K562 (cell line): ENCODE measurements around the gene RUNX1. TPM values are rescaled to one million over a fixed set of nuclear protein-coding genes. Genes with fewer than 3 reads are reported as not detected.
A peak's percentile ranks its signal among the peaks of the same experiment; 100 is the strongest.

Source experiments
- ATAC-seq: fragments of 200-7000 bp; cut with Tn5 transposase; 3 replicates; pipeline ENCODE4 v1.9.1; 2020; ENCODE audit warnings: moderate library complexity
- BruUV-seq: library from RNA; stranded (reverse); fragments of 400-500 nt; replicated peaks from 2 replicates; lab custom pipeline; 2021; lab: Mats Ljungman, UMichigan
- CTCF ChIA-PET: fragments of 300-600 bp; formaldehyde crosslinking; extraction: SDS; loops from one replicate; lab custom pipeline; 2021; ENCODE audit warnings: low intra/inter-chr PET ratio; lab: Yijun Ruan, JAX
- POLR2A ChIA-PET: fragments of 300-600, 350-650 bp; sonication (Branson Sonifier 250); formaldehyde crosslinking; extraction: SDS; loops from one replicate; lab custom pipeline; 2021; ENCODE audit warnings: antibody characterized with exemption, inconsistent platforms; lab: Yijun Ruan, JAX
- DNase-seq, 4 experiments: peaks; one replicate each; pipeline versions ENCODE4 v3.0.0 to v3.0.0-alpha.2; 2011 to 2018; ENCODE audit warnings: low spot score in 3 of 4, mixed read lengths in 3 of 4; ENCODE audit errors: extremely low read depth in 1 of 4
- FAIRE-seq: peaks from 2 replicates; lab custom pipeline; 2011; peaks lifted over from hg19 to GRCh38; lab: Jason Lieb, UNC
- H2AFZ ChIP-seq: 2 replicates; pipeline ENCODE4 v1.6.0; 2011; ENCODE audit warnings: low read depth, low read length, control low read depth, inconsistent platforms
- H3K27ac ChIP-seq: fragments of 200-600 bp; 3 replicates; pipeline ENCODE4 v1.8.0; 2011; ENCODE audit warnings: low read depth, mild to moderate bottlenecking, control low read depth, inconsistent platforms, low read length, moderate library complexity, mixed read lengths; ENCODE audit errors: extremely low read depth
- H3K27me3 ChIP-seq, 2 experiments: fragments of 300-600 bp in 1 of 2; 2 replicates in 1 of 2; 3 replicates in 1 of 2; pipeline versions ENCODE4 v1.6.0 to v1.8.0; 2011; ENCODE audit warnings: inconsistent platforms in 2 of 2, low read length in 2 of 2, mild to moderate bottlenecking in 1 of 2, mixed read lengths in 1 of 2, moderate library complexity in 1 of 2; ENCODE audit not compliant: control insufficient read depth in 2 of 2, insufficient read depth in 2 of 2
- H3K36me3 ChIP-seq: fragments of 300-600 bp; 3 replicates; pipeline ENCODE4 v1.8.0; 2011; ENCODE audit warnings: mild to moderate bottlenecking, low read length, inconsistent platforms; ENCODE audit not compliant: control insufficient read depth, insufficient read depth
- H3K4me1 ChIP-seq, 2 experiments: fragments of 200-600 bp in 1 of 2; replicated peaks in 1 of 2; 2 replicates in 1 of 2; 3 replicates in 1 of 2; pipeline versions ENCODE4 v1.5.1 to v1.8.0; 2011; ENCODE audit warnings: inconsistent platforms in 2 of 2, low read length in 2 of 2, mild to moderate bottlenecking in 1 of 2, mixed read lengths in 1 of 2, moderate library complexity in 1 of 2; ENCODE audit not compliant: control insufficient read depth in 2 of 2, insufficient read depth in 2 of 2
- H3K4me2 ChIP-seq: 2 replicates; pipeline ENCODE4 v1.6.1; 2011; ENCODE audit warnings: low read length, control low read depth, inconsistent platforms, mixed read lengths; ENCODE audit not compliant: insufficient read depth
- H3K4me3 ChIP-seq: fragments of 200-600 bp; sonication (generic), shearing (Covaris generic); 2 replicates; pipeline ENCODE4 v1.5.1; 2016; ENCODE audit warnings: control low read depth, inconsistent platforms
- H3K79me2 ChIP-seq: fragments of 200-600 bp; 3 replicates; pipeline ENCODE4 v1.8.0; 2011; ENCODE audit warnings: low read length, inconsistent platforms; ENCODE audit not compliant: control insufficient read depth, insufficient read depth
- H3K9ac ChIP-seq, 2 experiments: 2 replicates each; pipeline versions ENCODE4 v1.6.0 to v1.6.1; 2011; ENCODE audit warnings: low read depth in 2 of 2, low read length in 2 of 2, control low read depth in 1 of 2, inconsistent platforms in 1 of 2, mild to moderate bottlenecking in 1 of 2, mixed read lengths in 1 of 2; ENCODE audit not compliant: insufficient read depth in 1 of 2
- H3K9me1 ChIP-seq: one replicate; pipeline ENCODE4 v1.6.0; 2011; ENCODE audit warnings: inconsistent platforms, mild to moderate bottlenecking, low read length, moderate library complexity; ENCODE audit not compliant: control insufficient read depth, insufficient read depth
- H3K9me3 ChIP-seq: replicated peaks from 2 replicates; pipeline ENCODE4 v1.5.1; 2011; ENCODE audit warnings: low read depth, low read length, inconsistent platforms; ENCODE audit not compliant: control insufficient read depth, insufficient read depth
- H4K20me1 ChIP-seq: replicated peaks from 2 replicates; pipeline ENCODE4 v1.6.1; 2011; ENCODE audit warnings: low read length, inconsistent platforms, mixed read lengths; ENCODE audit not compliant: control insufficient read depth, insufficient read depth
- CXXC5 ChIP-seq: fragments of 250-450 bp; sonication (Bioruptor Pico); IDR thresholded peaks from 2 replicates; pipeline ENCODE4 v1.8.0; 2022; ENCODE audit warnings: inconsistent platforms, mild to moderate bottlenecking, moderate library complexity
- ETV1 ChIP-seq: fragments of 450-650 bp; conservative IDR thresholded peaks from 2 replicates; pipeline ENCODE4 v1.6.1; 2016; ENCODE audit warnings: missing genetic modification characterization, control low read depth, low read depth, missing compliant biosample characterization
- ID3 ChIP-seq, 2 experiments: fragments of 250-450 bp in 1 of 2; fragments of 450-650 bp in 1 of 2; sonication (Bioruptor Pico) in 1 of 2; IDR thresholded peaks; 2 replicates each; pipeline versions ENCODE4 v1.6.1 to v1.8.0; 2016 to 2021; ENCODE audit warnings: mild to moderate bottlenecking in 2 of 2, moderate library complexity in 2 of 2, missing compliant biosample characterization in 1 of 2, missing genetic modification characterization in 1 of 2
- PHTF2 ChIP-seq: fragments of 250-450 bp; sonication (Bioruptor Pico); IDR thresholded peaks from 2 replicates; pipeline ENCODE4 v1.5.0; 2021; ENCODE audit warnings: mild to moderate bottlenecking
- SNIP1 ChIP-seq: fragments of 450-650 bp; IDR thresholded peaks from 2 replicates; pipeline ENCODE4 v1.7.1; 2017; ENCODE audit warnings: low read depth, mild to moderate bottlenecking
- TCF3 ChIP-seq: sonication (generic); formaldehyde crosslinking; IDR thresholded peaks from 2 replicates; pipeline ENCODE4 v1.4.0; 2020; ENCODE audit warnings: mild to moderate bottlenecking, missing genetic modification reagents
- ZNF3 ChIP-seq: fragments of 250-450 bp; sonication (Bioruptor Pico); IDR thresholded peaks from 2 replicates; pipeline ENCODE4 v1.5.0; 2021; ENCODE audit warnings: mild to moderate bottlenecking, moderate library complexity
- ZNF707 ChIP-seq: fragments of 250-450 bp; sonication (Bioruptor Pico); conservative IDR thresholded peaks from 2 replicates; pipeline ENCODE4 v1.8.0; 2022; ENCODE audit warnings: inconsistent platforms, mild to moderate bottlenecking, moderate library complexity
- WGBS: fragments of 100-300 bp; shearing (Covaris generic); methylation state at CpG from one replicate; pipeline ENCODE4 v1.1.6; 2016; ENCODE audit warnings: low coverage, mixed read lengths; ENCODE audit not compliant: insufficient coverage; ENCODE audit errors: missing lambda C conversion rate; 5-methylcytosine and 5-hydroxymethylcytosine counted together
- in situ Hi-C: fragments of 300-500 bp; cut with MboI; formaldehyde crosslinking; loops from 4 replicates; pipeline ENCODE4 v1.15.0; 2018; ENCODE audit warnings: inconsistent platforms, mixed read lengths
- intact Hi-C: fragments of 100-400 bp; cut with micrococcal nuclease; formaldehyde crosslinking; loops from 2 replicates; pipeline ENCODE4 v1.14.2; 2022
- polyA plus RNA-seq, 8 experiments: library from polyadenylated mRNA; depleted of rRNA in 4 of 8; stranded (reverse) in 5 of 8; unstranded in 3 of 8; fragments of >200 nt; fragmentation: Nextera tagmentation in 2 of 8; fragmentation: Illumina TruSeq in 1 of 8; extraction: Ambion mirVana in 2 of 8; extraction: Trizol in 1 of 8; gene quantifications; 2 replicates each; pipeline versions ENCODE4 v1.2.1 to v1.2.3, GENCODE V29; 2011 to 2014; ENCODE audit warnings: inconsistent platforms in 1 of 8, missing spikeins in 1 of 8
- total RNA-seq, 7 experiments: library from RNA; depleted of rRNA in 6 of 7; stranded (reverse); fragments of >200 nt in 6 of 7; fragmentation: Illumina TruSeq in 2 of 7; extraction: Trizol in 2 of 7; gene quantifications; 2 replicates each; pipeline versions ENCODE4 v1.2.1 to v1.2.3, GENCODE V29; 2011 to 2021; ENCODE audit warnings: low replicate concordance in 1 of 7
- TF ChIP-seq, protein P1 (sequence below): fragments of 450-650 bp; IDR thresholded peaks from 2 replicates; pipeline ENCODE4 v1.6.1; 2018; ENCODE audit warnings: mild to moderate bottlenecking, low read depth; ENCODE audit not compliant: partially characterized antibody
- TF ChIP-seq, protein P2 (sequence below): fragments of 200-800 bp; sonication (Bioruptor generic); IDR thresholded peaks from 2 replicates; pipeline ENCODE4 v1.6.1; 2016; ENCODE audit warnings: missing genetic modification characterization, missing compliant biosample characterization

RUNX1 gene
- total and polyA plus RNA-seq, 9 of the 15 experiments (the other 6 are each of a cell fraction or from before 2014, with no cell fraction given) = 2.2 to 68.6 (median 17.8) TPM

GRCh38 chr21:34865400-34866241 is 183.5 kb downstream of the RUNX1 start:
- Histone ChIP-seq H3K27ac (no peak overlapping the region), H3K4me1 (peaks cover 10% of the 10 kb centered on the region in 2 experiments; a peak in 4 of 5 replicates), H3K27me3 (no peaks in the 10 kb centered on the region), H3K9ac (peak overlapping the region in 1 of 2 experiments; percentile 66; a peak in 2 of 4 replicates), H3K4me3 (no peak overlapping the region), H3K9me3 (no peaks in the 10 kb centered on the region), H3K9me1 (no peaks in the 10 kb centered on the region), H2AFZ (no peak overlapping the region), H4K20me1 (peaks cover 4% of the 10 kb centered on the region; the same call in 1 of the 2 replicates), H3K79me2 (peaks cover 71% of the 10 kb centered on the region), H3K4me2 (no peak overlapping the region), H3K36me3 (peaks cover 94% of the 10 kb centered on the region)
- ATAC-seq (peak; percentile 35), FAIRE-seq (no peak), DNase-seq (peak in 1 of 4 experiments; percentile 51)
- in situ Hi-C loops = no loop called here
- POLR2A ChIA-PET = interaction anchor here (0.6 to 1.0 kb wide), 4 partner anchors 20 to 508 kb away, joined by 3 read pairs; no protein-coding TSS in a partner anchor
- CTCF ChIA-PET = no interaction called here
- WGBS = 78% methylated on average over 20 of the region's 20 CpGs
- intact Hi-C loops = no loop called here
- no TSS peak for BruUV-seq
- TF ChIP-seq PHTF2 (CRISPR knock-in tag) (no peak), ZNF707 (CRISPR knock-in tag) (no peak), ID3 (CRISPR knock-in tag; IDR thresholded peaks at IDR 0.05) (no peak), ID3 (tag; IDR thresholded peaks at IDR 0.05) (peak; percentile 97), TCF3 (CRISPR knock-in tag) (peak; percentile 71), SNIP1 (no peak), CXXC5 (CRISPR knock-in tag) (no peak), ETV1 (tag) (no peak), ZNF3 (CRISPR knock-in tag) (no peak)
- TF ChIP-seq, protein P1, sequence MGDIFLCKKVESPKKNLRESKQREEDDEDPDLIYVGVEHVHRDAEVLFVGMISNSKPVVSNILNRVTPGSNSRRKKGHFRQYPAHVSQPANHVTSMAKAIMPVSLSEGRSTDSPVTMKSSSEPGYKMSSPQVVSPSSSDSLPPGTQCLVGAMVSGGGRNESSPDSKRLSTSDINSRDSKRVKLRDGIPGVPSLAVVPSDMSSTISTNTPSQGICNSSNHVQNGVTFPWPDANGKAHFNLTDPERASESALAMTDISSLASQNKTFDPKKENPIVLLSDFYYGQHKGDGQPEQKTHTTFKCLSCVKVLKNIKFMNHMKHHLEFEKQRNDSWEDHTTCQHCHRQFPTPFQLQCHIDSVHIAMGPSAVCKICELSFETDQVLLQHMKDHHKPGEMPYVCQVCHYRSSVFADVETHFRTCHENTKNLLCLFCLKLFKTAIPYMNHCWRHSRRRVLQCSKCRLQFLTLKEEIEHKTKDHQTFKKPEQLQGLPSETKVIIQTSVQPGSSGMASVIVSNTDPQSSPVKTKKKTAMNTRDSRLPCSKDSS = no peak
- TF ChIP-seq, protein P2, sequence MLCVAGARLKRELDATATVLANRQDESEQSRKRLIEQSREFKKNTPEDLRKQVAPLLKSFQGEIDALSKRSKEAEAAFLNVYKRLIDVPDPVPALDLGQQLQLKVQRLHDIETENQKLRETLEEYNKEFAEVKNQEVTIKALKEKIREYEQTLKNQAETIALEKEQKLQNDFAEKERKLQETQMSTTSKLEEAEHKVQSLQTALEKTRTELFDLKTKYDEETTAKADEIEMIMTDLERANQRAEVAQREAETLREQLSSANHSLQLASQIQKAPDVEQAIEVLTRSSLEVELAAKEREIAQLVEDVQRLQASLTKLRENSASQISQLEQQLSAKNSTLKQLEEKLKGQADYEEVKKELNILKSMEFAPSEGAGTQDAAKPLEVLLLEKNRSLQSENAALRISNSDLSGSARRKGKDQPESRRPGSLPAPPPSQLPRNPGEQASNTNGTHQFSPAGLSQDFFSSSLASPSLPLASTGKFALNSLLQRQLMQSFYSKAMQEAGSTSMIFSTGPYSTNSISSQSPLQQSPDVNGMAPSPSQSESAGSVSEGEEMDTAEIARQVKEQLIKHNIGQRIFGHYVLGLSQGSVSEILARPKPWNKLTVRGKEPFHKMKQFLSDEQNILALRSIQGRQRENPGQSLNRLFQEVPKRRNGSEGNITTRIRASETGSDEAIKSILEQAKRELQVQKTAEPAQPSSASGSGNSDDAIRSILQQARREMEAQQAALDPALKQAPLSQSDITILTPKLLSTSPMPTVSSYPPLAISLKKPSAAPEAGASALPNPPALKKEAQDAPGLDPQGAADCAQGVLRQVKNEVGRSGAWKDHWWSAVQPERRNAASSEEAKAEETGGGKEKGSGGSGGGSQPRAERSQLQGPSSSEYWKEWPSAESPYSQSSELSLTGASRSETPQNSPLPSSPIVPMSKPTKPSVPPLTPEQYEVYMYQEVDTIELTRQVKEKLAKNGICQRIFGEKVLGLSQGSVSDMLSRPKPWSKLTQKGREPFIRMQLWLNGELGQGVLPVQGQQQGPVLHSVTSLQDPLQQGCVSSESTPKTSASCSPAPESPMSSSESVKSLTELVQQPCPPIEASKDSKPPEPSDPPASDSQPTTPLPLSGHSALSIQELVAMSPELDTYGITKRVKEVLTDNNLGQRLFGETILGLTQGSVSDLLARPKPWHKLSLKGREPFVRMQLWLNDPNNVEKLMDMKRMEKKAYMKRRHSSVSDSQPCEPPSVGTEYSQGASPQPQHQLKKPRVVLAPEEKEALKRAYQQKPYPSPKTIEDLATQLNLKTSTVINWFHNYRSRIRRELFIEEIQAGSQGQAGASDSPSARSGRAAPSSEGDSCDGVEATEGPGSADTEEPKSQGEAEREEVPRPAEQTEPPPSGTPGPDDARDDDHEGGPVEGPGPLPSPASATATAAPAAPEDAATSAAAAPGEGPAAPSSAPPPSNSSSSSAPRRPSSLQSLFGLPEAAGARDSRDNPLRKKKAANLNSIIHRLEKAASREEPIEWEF (CRISPR knock-in tag) = no peak
